ENCODE results near the gene SERPINA3.

The SERPINA3 gene

DNA sequence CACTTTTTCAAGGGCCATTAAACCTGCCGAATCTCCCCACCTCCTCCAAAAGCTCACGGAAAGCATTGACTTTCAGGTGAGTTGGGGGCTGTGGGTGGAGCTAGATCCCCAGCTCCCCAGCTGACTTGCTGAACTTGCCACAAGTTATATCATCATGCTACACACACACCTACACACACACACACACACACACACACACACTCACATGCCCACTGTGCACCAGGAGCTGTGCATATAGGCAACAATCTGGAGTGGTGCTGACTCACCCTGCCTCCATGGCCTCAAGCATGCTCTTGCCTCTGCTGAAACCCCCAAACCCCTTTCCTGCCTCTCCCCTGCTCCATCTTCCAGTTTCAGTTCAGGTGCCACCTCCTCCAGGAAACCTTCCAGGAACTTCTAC is 26.1 kb downstream of the SERPINA3 start:
- H3K4me3 ChIP-seq (ENCODE audit: low read depth, low read length), result no peak overlapping the region
- TF ChIP-seq CTCF (IDR thresholded peaks at IDR 0.05; ENCODE audit: insufficient read depth, low read depth, low read length, missing control alignments), result no peak
- DNase-seq (ENCODE audit: low read depth), result no peak

GRCh38 chr14:94638961-94639817 is 27.0 kb downstream of the SERPINA3 start:
- no peak for DNase-seq (ENCODE audit: low read depth)

GRCh38 chr14:94640721-94641631 is 28.8 kb downstream of the SERPINA3 start:
- no peak for DNase-seq (ENCODE audit: low read depth)
- no peak for TF ChIP-seq CTCF (IDR thresholded peaks at IDR 0.05; ENCODE audit: insufficient read depth, low read depth, low read length, missing control alignments)
- no peak overlapping the region for H3K4me3 ChIP-seq (ENCODE audit: low read depth, low read length)

More at GRCh38 chr14:94638961-94639817, 27.0 kb downstream of the SERPINA3 start:
- TF ChIP-seq CTCF (IDR thresholded peaks at IDR 0.05; ENCODE audit: insufficient read depth, low read depth, low read length, missing control alignments), result no peak
- H3K4me3 ChIP-seq (ENCODE audit: low read depth, low read length), result no peak overlapping the region

DNA sequence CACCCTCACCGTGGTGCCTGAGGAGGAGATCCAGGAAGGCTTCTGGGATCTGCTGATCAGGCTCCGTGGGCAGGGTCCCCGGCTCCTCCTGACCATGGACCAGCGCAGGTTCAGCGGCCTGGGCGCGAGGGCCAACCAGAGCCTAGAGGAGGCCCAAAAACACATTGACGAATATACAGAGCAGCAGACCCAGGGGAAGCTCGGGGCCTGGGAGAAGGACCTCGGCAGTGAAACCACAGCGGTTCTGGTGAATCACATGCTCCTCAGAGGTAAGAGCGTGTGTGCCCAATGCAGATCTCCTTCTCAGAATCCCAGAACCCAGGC is 29.4 kb downstream of the SERPINA3 start:
- no peak for DNase-seq (ENCODE audit: low read depth)
- TF ChIP-seq CTCF (IDR thresholded peaks at IDR 0.05; ENCODE audit: insufficient read depth, low read depth, low read length, missing control alignments), result no peak
- H3K4me3 ChIP-seq (ENCODE audit: low read depth, low read length), result no peak overlapping the region

DNA sequence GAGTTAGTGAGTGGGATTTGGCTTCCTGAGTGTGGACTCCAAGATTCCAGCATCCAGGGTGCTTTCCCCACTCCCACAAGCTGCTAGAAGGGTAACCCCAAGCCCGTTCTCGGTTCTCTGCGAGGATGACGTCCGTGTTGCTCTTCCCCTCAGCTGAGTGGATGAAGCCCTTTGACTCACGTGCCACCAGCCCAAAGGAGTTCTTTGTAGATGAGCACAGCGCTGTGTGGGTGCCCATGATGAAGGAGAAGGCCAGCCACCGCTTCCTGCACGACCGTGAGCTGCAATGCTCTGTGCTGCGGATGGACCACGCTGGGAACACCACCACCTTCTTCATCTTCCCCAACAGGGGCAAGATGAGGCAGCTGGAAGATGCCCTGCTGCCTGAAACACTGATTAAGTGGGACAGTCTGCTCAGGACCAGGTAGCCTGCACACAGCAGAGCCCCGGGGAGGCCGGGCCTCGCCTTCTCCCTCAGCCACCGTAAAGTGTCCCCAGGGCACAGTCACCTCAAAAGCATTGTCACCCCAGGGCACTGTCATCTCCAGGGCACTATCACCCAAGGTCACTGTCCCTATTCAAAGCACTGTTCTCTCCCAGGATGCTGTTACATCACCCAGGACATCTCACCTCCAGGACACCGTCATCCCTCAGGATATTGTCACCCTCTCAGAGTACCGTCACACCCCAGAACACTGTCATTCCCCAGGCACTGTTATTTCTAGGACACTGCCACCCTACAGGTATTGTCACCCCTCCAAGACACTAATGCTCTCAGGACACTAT is 31.3 kb downstream of the SERPINA3 start:
- no peak for TF ChIP-seq CTCF (IDR thresholded peaks at IDR 0.05; ENCODE audit: insufficient read depth, low read depth, low read length, missing control alignments)
- H3K4me3 ChIP-seq (ENCODE audit: low read depth, low read length), result no peak overlapping the region
- DNase-seq (ENCODE audit: low read depth), result no peak

DNA sequence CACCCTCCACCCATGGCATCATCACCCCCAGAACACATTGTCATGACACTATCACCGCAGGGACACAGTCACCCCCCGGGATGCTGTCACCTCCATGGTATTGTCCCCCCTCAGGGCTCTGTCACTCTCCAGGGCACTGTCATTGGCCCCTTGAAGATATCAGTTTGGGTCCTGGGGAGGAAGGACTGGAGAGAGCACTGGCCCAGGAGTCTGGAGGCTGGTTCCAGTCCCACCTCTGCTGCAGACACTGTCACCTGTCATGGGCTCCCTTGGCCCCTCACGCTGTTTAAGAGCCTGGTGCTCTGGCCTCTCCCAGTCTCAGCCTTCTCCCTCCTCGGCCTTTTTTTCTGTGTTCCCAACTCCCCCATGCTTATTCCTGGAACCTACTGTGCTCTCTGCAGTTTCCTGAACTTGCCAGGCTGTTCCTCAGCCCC is 31.9 kb downstream of the SERPINA3 start:
- no peak overlapping the region for H3K4me3 ChIP-seq (ENCODE audit: low read depth, low read length)
- TF ChIP-seq CTCF (IDR thresholded peaks at IDR 0.05; ENCODE audit: insufficient read depth, low read depth, low read length, missing control alignments), result no peak
- no peak for DNase-seq (ENCODE audit: low read depth)

Data from GM12865 (cell line).